ENCODE measurements around the gene PCARE.

Gene PCARE

GRCh38 chr2:29074411-29074810 lies at the start of gene PCARE:
PCARE (minus strand) TSS chr2:29074523; CDS start chr2:29074261, 262 bp downstream.
- in situ Hi-C loops (cut with MboI; ENCODE audit: low sequenced_read_pairs, unreplicated experiment), result no loop called here
- TF ChIP-seq, protein P1, sequence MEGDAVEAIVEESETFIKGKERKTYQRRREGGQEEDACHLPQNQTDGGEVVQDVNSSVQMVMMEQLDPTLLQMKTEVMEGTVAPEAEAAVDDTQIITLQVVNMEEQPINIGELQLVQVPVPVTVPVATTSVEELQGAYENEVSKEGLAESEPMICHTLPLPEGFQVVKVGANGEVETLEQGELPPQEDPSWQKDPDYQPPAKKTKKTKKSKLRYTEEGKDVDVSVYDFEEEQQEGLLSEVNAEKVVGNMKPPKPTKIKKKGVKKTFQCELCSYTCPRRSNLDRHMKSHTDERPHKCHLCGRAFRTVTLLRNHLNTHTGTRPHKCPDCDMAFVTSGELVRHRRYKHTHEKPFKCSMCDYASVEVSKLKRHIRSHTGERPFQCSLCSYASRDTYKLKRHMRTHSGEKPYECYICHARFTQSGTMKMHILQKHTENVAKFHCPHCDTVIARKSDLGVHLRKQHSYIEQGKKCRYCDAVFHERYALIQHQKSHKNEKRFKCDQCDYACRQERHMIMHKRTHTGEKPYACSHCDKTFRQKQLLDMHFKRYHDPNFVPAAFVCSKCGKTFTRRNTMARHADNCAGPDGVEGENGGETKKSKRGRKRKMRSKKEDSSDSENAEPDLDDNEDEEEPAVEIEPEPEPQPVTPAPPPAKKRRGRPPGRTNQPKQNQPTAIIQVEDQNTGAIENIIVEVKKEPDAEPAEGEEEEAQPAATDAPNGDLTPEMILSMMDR (IDR thresholded peaks at IDR 0.05; ENCODE audit: borderline replicate concordance, control extremely low read depth, extremely low read depth, insufficient read depth, missing control alignments), result no peak
- no peak for DNase-seq (ENCODE audit: low spot score)

- TF ChIP-seq, protein P1 (IDR thresholded peaks at IDR 0.05; ENCODE audit: borderline replicate concordance, control extremely low read depth, extremely low read depth, insufficient read depth, missing control alignments), result no peak
- in situ Hi-C loops (cut with MboI; ENCODE audit: low sequenced_read_pairs, unreplicated experiment), result no loop called here
- no peak for DNase-seq (ENCODE audit: low spot score)
These were observed 49.5 kb upstream of the PCARE start for GRCh38 chr2:29123617-29124349.

- TF ChIP-seq, protein P1 (IDR thresholded peaks at IDR 0.05; ENCODE audit: borderline replicate concordance, control extremely low read depth, extremely low read depth, insufficient read depth, missing control alignments), result no peak
- no peak for DNase-seq (ENCODE audit: low spot score)
- in situ Hi-C loops (cut with MboI; ENCODE audit: low sequenced_read_pairs, unreplicated experiment), result no loop called here
These were observed 46.5 kb upstream of the PCARE start for GRCh38 chr2:29120846-29121245.

DNA sequence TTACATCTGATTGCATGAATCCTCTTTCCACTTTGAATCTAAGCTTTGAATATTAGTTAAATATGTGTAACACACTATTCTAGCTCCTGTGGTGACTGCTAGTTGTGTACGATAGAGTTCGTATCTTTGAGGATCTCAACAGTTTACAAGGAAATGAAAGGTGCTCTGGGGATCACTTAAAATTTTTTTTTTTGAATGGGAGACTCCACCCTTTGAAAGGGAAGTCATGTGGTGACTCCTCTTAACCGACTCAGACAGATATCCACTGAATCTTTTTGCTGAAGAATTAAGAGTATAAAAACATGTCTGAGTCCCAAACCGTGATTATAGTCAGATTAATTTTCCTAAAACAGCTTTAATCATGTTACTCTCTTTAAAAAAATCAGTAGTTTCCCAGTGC lies 44.9 kb upstream of the PCARE start:
- TF ChIP-seq, protein P1 (IDR thresholded peaks at IDR 0.05; ENCODE audit: borderline replicate concordance, control extremely low read depth, extremely low read depth, insufficient read depth, missing control alignments), result no peak
- DNase-seq (ENCODE audit: low spot score), result no peak
- in situ Hi-C loops (cut with MboI; ENCODE audit: low sequenced_read_pairs, unreplicated experiment), result no loop called here

- in situ Hi-C loops (cut with MboI; ENCODE audit: low sequenced_read_pairs, unreplicated experiment), result no loop called here
- TF ChIP-seq, protein P1 (IDR thresholded peaks at IDR 0.05; ENCODE audit: borderline replicate concordance, control extremely low read depth, extremely low read depth, insufficient read depth, missing control alignments), result no peak
- no peak for DNase-seq (ENCODE audit: low spot score)
These were observed 43.4 kb upstream of the PCARE start for GRCh38 chr2:29117636-29118303.

DNA sequence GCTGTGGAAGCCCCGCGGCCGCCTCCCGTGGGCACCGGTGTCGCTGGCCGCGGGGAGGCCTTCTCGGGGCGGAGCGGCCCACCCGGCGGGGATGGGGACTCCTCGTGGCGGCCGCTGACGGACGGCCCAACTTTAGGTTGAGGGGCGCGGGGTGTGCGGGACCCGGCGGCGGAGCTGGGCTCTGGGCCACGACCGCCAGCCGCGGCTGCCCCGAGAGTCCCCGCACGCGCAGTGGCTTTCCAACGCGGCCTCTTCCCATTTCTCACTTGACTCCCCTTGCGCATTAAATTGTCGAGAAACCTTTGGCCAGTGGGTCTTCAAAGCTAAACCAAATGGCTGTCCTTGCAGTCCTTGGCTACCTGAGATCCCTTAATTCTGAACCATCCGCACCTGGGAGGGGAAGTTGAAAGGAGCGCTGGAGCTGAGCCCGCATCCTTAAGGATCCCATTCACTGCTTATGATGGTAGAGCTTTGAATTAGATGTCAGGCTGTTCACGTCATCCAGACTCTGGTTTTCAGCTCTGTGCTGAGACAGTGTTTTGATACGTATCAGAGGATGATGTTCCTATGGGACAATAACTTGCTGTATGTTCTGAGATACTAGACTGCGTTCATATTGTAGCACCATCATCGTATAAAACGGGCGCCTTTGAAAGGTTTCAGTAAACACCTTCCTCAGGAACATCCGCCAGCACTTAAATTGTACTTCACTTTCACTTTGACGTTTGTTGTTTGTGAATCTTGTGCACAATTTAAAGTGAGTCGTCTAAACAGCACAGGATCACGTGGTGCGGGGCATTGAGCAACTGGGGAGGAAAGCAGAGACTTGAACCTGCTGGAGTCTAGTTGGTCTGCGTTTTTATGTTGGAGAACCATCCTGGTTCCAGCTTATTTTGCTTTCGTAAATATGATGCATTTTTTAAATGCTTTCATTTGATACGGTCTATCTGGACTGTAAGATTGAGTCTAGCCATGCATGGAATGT lies 41.8 kb upstream of the PCARE start:
- in situ Hi-C loops (cut with MboI; ENCODE audit: low sequenced_read_pairs, unreplicated experiment), result no loop called here
- TF ChIP-seq, protein P1 (IDR thresholded peaks at IDR 0.05; ENCODE audit: borderline replicate concordance, control extremely low read depth, extremely low read depth, insufficient read depth, missing control alignments), result no peak
- DNase-seq (ENCODE audit: low spot score), result peak; percentile 43

All from GM13976 (cell line).